Measurements from ENCODE around the gene DUS1L. TPM values are rescaled to one million over a fixed set of nuclear protein-coding genes. Genes with fewer than 3 reads are reported as not detected.

The DUS1L gene
- total RNA-seq, 1 experiment from 2014 or later: 132 TPM

DNA sequence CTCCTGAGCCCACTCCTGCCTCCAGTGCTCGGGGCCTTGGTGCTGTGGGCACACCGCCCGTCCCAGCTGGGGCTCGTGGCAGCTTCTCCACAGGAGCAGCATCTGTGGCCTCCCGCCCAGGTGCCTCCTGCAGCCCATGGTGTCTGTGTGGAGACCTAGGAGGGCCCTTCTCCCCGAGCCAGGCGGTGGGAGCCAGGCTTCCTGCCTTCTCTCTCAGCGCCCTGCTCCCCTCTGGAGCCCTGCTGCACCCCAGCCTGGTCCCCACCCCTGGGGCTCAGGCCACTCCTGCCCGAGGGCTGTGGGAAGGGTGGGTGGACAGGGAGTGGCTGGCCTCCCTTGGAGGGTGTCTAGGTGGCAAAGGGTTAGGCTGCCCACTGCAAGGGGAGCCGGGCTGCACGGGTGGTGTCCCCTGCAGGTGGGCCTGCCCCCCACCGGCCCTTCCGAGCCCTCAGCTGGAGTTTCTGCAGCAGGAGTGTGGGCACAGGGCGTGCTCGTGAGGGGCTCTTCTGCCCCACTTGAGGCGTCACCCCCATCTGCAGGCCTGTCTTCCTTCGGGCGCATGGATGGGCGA lies 53.9 kb downstream of the DUS1L start:
- Mint-ChIP-seq H3K36me3 (ENCODE audit: insufficient read depth, unreplicated experiment) (peaks cover 18% of the 10 kb centered on the region), H3K27ac (ENCODE audit: unreplicated experiment) (no peak overlapping the region), H3K27me3 (ENCODE audit: unreplicated experiment) (no peaks in the 10 kb centered on the region), H3K4me3 (ENCODE audit: low read depth, unreplicated experiment) (no peak overlapping the region), H3K9me3 (ENCODE audit: low read depth, unreplicated experiment) (no peaks in the 10 kb centered on the region), H3K4me1 (ENCODE audit: low read depth, unreplicated experiment) (no peaks in the 10 kb centered on the region)
- intact Hi-C loops (cut with micrococcal nuclease; ENCODE audit: unreplicated experiment): no loop called here
- DNase-seq: no peak
- BruUV-seq (replicated peaks): no TSS peak
- CTCF ChIA-PET: interaction anchor here (1.0 kb wide), 1 partner anchor 10 kb away, joined by 5 read pairs; no protein-coding TSS in a partner anchor
- TF ChIP-seq, protein P1, sequence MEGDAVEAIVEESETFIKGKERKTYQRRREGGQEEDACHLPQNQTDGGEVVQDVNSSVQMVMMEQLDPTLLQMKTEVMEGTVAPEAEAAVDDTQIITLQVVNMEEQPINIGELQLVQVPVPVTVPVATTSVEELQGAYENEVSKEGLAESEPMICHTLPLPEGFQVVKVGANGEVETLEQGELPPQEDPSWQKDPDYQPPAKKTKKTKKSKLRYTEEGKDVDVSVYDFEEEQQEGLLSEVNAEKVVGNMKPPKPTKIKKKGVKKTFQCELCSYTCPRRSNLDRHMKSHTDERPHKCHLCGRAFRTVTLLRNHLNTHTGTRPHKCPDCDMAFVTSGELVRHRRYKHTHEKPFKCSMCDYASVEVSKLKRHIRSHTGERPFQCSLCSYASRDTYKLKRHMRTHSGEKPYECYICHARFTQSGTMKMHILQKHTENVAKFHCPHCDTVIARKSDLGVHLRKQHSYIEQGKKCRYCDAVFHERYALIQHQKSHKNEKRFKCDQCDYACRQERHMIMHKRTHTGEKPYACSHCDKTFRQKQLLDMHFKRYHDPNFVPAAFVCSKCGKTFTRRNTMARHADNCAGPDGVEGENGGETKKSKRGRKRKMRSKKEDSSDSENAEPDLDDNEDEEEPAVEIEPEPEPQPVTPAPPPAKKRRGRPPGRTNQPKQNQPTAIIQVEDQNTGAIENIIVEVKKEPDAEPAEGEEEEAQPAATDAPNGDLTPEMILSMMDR (IDR thresholded peaks at IDR 0.05; ENCODE audit: unreplicated experiment): no peak

DNA sequence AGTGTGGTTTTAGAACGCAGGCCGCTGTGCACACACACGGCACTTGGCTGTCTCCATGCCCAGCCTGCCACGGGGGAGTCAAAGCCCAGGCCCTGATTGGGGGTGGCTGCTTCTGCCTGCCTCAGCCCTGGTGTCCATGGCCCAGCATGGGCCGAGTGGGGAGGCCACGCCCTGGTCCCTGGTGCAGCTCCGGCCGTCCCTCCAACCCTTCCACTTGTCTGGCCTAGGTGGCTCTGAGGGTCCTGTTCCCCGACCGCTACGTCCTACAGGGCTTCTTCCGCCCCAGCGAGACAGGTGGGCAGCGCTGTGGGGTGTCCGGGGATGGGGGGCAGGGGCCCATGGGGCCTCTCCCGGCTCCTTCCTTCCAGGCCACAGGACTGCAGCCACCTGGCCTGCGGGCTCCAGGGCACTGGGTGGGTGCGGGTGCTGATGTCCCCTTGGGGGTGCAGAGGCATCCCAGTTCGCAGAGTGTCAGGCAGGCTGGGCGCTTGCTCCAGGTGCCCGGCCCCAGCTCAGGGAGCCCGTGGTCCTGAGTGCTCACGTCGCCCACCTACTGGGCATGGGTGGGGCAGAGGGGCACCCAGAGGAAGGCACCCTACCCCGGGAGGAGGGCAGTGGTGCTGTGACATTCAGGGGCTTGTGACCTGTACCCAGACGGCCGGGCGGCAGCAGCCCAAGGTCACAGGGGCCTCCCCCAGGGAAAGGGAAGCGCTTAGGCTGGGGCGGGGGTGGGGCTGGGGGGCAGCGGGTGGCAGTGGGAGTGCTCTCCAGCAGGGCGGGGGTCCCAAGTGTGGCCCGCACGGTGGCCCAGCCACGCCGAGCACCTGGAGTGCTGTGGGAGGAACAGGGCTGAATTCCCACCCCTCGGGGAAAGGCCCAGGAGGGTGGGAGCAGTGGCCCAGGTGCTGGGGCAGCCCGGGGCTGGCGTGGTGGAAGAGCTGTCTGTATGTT lies 54.8 kb downstream of the DUS1L start:
- Mint-ChIP-seq H3K27me3 (ENCODE audit: unreplicated experiment) (no peaks in the 10 kb centered on the region), H3K36me3 (ENCODE audit: insufficient read depth, unreplicated experiment) (peaks cover 18% of the 10 kb centered on the region), H3K27ac (ENCODE audit: unreplicated experiment) (no peak overlapping the region), H3K9me3 (ENCODE audit: low read depth, unreplicated experiment) (no peaks in the 10 kb centered on the region), H3K4me3 (ENCODE audit: low read depth, unreplicated experiment) (no peak overlapping the region), H3K4me1 (ENCODE audit: low read depth, unreplicated experiment) (no peaks in the 10 kb centered on the region)
- intact Hi-C loops (cut with micrococcal nuclease; ENCODE audit: unreplicated experiment): no loop called here
- DNase-seq: no peak
- CTCF ChIA-PET: interaction anchor here (1.0 kb wide), 1 partner anchor 9 kb away, joined by 5 read pairs; no protein-coding TSS in a partner anchor
- BruUV-seq (replicated peaks): no TSS peak
- TF ChIP-seq, protein P1 (IDR thresholded peaks at IDR 0.05; ENCODE audit: unreplicated experiment): no peak

DNA sequence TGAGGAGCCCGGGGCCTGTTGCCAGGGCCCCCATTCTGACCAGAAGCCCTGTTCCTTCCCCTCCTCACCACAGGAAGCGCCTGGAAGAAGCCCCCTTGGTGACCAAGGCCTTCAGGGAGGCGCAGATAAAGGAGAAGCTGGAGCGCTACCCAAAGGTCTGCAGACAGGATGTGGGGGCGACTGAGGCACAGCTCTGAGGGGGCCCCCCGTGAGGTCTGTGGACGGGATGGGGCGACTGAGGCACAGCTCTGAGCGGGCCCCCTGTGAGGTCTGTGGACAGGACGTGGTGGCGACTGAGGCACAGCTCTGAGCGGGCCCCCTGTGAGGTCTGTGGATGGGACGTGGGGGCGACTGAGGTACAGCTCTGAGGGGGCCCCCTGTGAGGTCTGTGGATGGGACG lies 56.2 kb downstream of the DUS1L start:
- Mint-ChIP-seq H3K36me3 (ENCODE audit: insufficient read depth, unreplicated experiment) (peaks cover 18% of the 10 kb centered on the region), H3K27me3 (ENCODE audit: unreplicated experiment) (no peaks in the 10 kb centered on the region), H3K9me3 (ENCODE audit: low read depth, unreplicated experiment) (no peaks in the 10 kb centered on the region), H3K4me3 (ENCODE audit: low read depth, unreplicated experiment) (no peak overlapping the region), H3K27ac (ENCODE audit: unreplicated experiment) (no peak overlapping the region), H3K4me1 (ENCODE audit: low read depth, unreplicated experiment) (no peaks in the 10 kb centered on the region)
- TF ChIP-seq, protein P1 (IDR thresholded peaks at IDR 0.05; ENCODE audit: unreplicated experiment): no peak
- DNase-seq: no peak
- BruUV-seq (replicated peaks): no TSS peak
- intact Hi-C loops (cut with micrococcal nuclease; ENCODE audit: unreplicated experiment): no loop called here
- CTCF ChIA-PET: no interaction called here

DNA sequence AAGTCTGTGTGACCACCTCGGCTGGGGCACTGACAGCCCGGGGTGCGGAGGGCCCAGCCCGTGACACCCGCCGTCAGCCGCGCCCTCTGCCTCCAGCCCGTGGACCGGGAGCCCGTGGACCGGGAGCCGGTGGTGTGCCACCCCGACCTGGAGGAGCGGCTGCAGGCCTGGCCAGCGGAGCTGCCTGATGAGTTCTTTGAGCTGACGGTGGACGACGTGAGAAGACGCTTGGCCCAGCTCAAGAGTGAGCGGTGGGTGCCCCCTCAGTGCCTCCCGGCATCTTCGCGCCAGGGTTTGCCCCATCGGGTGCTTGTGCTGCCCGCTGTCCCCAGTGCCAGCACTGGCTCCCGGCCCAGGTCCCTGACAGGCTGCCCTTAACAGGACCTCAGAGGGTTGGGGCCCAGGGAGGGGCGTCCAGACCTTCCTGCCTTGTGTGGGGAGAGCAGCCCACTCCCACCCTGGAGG lies 56.6 kb downstream of the DUS1L start:
- Mint-ChIP-seq H3K4me3 (ENCODE audit: low read depth, unreplicated experiment) (no peak overlapping the region), H3K27ac (ENCODE audit: unreplicated experiment) (no peak overlapping the region), H3K4me1 (ENCODE audit: low read depth, unreplicated experiment) (no peaks in the 10 kb centered on the region), H3K36me3 (ENCODE audit: insufficient read depth, unreplicated experiment) (peaks cover 14% of the 10 kb centered on the region), H3K9me3 (ENCODE audit: low read depth, unreplicated experiment) (no peaks in the 10 kb centered on the region), H3K27me3 (ENCODE audit: unreplicated experiment) (no peaks in the 10 kb centered on the region)
- CTCF ChIA-PET: interaction anchor here (0.6 kb wide), 1 partner anchor 14 kb away, joined by 5 read pairs; the partner anchor contains the start of genes CENPX and LRRC45
- BruUV-seq (replicated peaks): no TSS peak
- no peak for DNase-seq
- TF ChIP-seq, protein P1 (IDR thresholded peaks at IDR 0.05; ENCODE audit: unreplicated experiment): no peak
- intact Hi-C loops (cut with micrococcal nuclease; ENCODE audit: unreplicated experiment): no loop called here

All from Calu3 (cell line).